Spleen (tissue), 11 donors: Measurements from ENCODE around the gene HCK. TPM values are rescaled to one million over a fixed set of nuclear protein-coding genes. Genes with fewer than 3 reads are reported as not detected.
"Not testable (repeated sequence)": the region's sequence is repeated elsewhere in the genome, so short reads cannot be mapped to it uniquely, and the experiment has no call there.

ENCODE experiments used
- DNase-seq: peaks from one replicate; pipeline ENCODE4 v3.0.0-alpha.2; 2020
- H3K27ac ChIP-seq, 8 donors: fragments of 200-600 bp; sonication (generic) in 7 of 8; 1 replicate in 4 of 8; 2 replicates in 4 of 8; pipeline versions ENCODE4 v1.5.0 to v1.8.0; 2016 to 2021; ENCODE audit warnings: inconsistent platforms in 4 of 8, mild to moderate bottlenecking in 4 of 8, moderate library complexity in 1 of 8
- H3K27me3 ChIP-seq, 7 donors: fragments of 200-600 bp; sonication (generic) in 6 of 7; replicated peaks in 1 of 7; 1 replicate in 4 of 7; 2 replicates in 3 of 7; pipeline versions ENCODE4 v1.5.0 to v1.8.0; 2016 to 2021; ENCODE audit warnings: inconsistent platforms in 3 of 7, mild to moderate bottlenecking in 1 of 7
- H3K36me3 ChIP-seq, 6 donors: fragments of 200-600 bp; sonication (generic) in 5 of 6; 1 replicate in 4 of 6; 2 replicates in 2 of 6; pipeline versions ENCODE4 v1.5.0 to v1.8.0; 2016 to 2021; ENCODE audit warnings: inconsistent platforms in 2 of 6
- H3K4me1 ChIP-seq, 6 donors: fragments of 200-600 bp; sonication (generic) in 5 of 6; 1 replicate in 3 of 6; 2 replicates in 3 of 6; pipeline versions ENCODE4 v1.5.0 to v1.8.0; 2016 to 2021; ENCODE audit warnings: inconsistent platforms in 3 of 6
- H3K4me3 ChIP-seq, 8 donors: fragments of 200-600 bp; sonication (generic) in 7 of 8; 1 replicate in 4 of 8; 2 replicates in 4 of 8; pipeline versions ENCODE4 v1.5.0 to v1.8.0; 2016 to 2021; ENCODE audit warnings: inconsistent platforms in 4 of 8, mild to moderate bottlenecking in 4 of 8, moderate library complexity in 2 of 8
- H3K9me3 ChIP-seq, 8 donors: fragments of 200-600 bp; sonication (generic) in 7 of 8; 1 replicate in 4 of 8; 2 replicates in 4 of 8; pipeline versions ENCODE4 v1.5.0 to v1.8.0; 2016 to 2021; ENCODE audit warnings: inconsistent platforms in 4 of 8
- POLR2A ChIP-seq, 3 donors: fragments of 450-650 bp; IDR thresholded peaks; one replicate each; pipeline ENCODE4 v1.5.1; 2017; ENCODE audit warnings: antibody characterized with exemption in 3 of 3, mild to moderate bottlenecking in 1 of 3
- POLR2AphosphoS5 ChIP-seq, 3 donors: sonication (generic); formaldehyde crosslinking; IDR thresholded peaks; one replicate each; pipeline ENCODE4 v1.5.1; 2017; ENCODE audit warnings: antibody characterized with exemption in 3 of 3
- WGBS, 5 donors: extraction: QIAGEN DNeasy Blood & Tissue Kit in 3 of 5; methylation state at CpG; one replicate each; pipeline versions ENCODE4 v1.1.5 to v1.1.7; 2013 to 2018; 5-methylcytosine and 5-hydroxymethylcytosine counted together
- intact Hi-C: fragments of 100-400 bp; cut with DNase I; formaldehyde crosslinking; loops from one replicate; pipeline ENCODE4 v1.15.0; 2023; ENCODE audit warnings: low total_unique reads
- polyA plus RNA-seq, 3 donors: library from polyadenylated mRNA; stranded (reverse); fragments of 200-250 nt; gene quantifications; one replicate each; pipeline ENCODE4 v1.2.1, GENCODE V29; 2013
- total RNA-seq, 7 donors: library from RNA; depleted of rRNA in 3 of 7; stranded (reverse); fragments of >200 nt in 3 of 7; fragmentation: NEBNext Ultra II Directional in 4 of 7; extraction: Animal tissue kit (Norgen Biotek cat#: 25700) in 4 of 7; gene quantifications; one replicate each; pipeline versions ENCODE4 v1.1.0 to v1.2.1, GENCODE V29; 2016 to 2021
- TF ChIP-seq, protein P1 (sequence below), 11 experiments: fragments of 200-600 bp in 7 of 11; fragments of 450-650 bp in 4 of 11; sonication (generic) in 4 of 11; IDR thresholded peaks in 8 of 11; conservative IDR thresholded peaks in 3 of 11; 1 replicate in 7 of 11; 2 replicates in 4 of 11; pipeline versions ENCODE4 v1.4.0 to v1.8.0; 2016 to 2021; ENCODE audit warnings: antibody characterized with exemption in 11 of 11, inconsistent platforms in 4 of 11, mild to moderate bottlenecking in 1 of 11
- donor health status: healthy with polysubstance abuse.
- donor health status: DM: no; HTN: no; CAD: no; lungs with moderate emphysema.
- donor health status: DM: no; HTN: no; CAD: no.
- donor health status: Bipolar disorder and iron deficiency.
- donor health status: healthy.
- donor health status: DM: no; HTN: no; CAD: no.
- donor health status: DM: yes; HTN: yes; CAD: no.

HCK gene
- total and polyA plus RNA-seq, 10 donors, result 44.3 to 341 (median 151) TPM

DNA sequence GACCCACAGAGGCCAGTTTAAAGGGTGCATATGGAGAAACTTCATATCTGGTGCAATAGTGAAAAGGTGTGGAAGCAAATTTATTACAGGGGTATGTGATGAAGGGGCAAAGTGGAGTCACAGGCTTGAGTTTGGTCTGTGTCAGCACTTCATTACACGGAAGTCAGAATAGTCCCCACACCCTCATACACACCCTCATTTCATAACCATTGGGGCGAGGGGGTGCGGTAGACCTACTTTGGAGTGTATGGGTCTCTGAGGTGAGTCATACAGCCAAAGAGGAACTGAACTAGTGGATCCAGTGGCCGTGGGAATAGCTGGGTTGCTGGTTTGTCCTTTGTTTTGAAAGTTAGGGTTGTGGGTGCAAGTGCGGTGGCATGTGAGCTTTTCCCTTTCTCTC is 60.8 kb downstream of the HCK start:
- no peaks in the 10 kb centered on the region for H3K27me3 ChIP-seq
- peak; percentile 77 for DNase-seq
- no peaks in the 10 kb centered on the region for H3K9me3 ChIP-seq
- peak overlapping the region in 7 of 8 donors; percentile 30 to 100 (median 99) for H3K27ac ChIP-seq
- H3K4me1 ChIP-seq, result peaks cover 14 to 85% (median 69%) of the 10 kb centered on the region in 6 donors
- WGBS, 5 donors, result 36 to 72% (median 53%) methylated on average over 5 of the region's 5 CpGs
- H3K36me3 ChIP-seq, result peaks cover 0 to 21% (median 4%) of the 10 kb centered on the region in 6 donors
- intact Hi-C loops, result no loop called here
- H3K4me3 ChIP-seq, result peak overlapping the region in 1 of 8 donors; percentile 87
- TF ChIP-seq POLR2AphosphoS5 (IDR thresholded peaks at IDR 0.05), result peak in 1 of 3 donors; percentile 62
- no peak for TF ChIP-seq POLR2A (IDR thresholded peaks at IDR 0.05)

DNA sequence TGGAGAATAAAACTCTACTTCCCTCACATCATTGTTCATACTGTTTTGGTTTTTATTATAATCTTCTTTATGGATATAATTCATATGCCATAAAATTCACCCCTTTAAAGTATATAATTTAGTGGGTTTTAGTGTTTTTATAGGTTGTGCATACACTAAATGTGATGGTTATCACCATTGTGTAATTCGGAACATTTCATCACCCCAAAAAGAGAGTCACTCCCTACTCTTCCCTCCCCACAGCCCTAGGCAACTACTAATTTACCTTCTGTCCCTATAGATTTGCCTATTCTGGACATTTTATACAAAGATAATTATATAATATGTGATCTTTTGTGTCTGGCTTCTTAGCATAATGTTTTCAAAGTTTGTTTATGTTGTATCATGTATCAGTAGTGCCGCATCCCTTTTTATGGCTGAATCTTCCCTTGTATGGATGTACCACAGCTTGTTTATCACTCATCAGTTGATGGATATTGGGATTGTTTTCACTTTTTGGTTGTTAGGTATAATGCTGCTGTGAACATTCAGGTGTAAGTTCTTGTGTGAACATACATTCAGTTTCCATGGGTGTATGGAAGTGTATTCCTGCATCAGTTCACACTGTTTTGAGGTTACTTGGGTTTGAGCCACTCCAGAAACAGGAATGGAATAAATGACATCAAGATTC is 61.7 kb downstream of the HCK start:
- WGBS, 5 donors, result 67 to 85% (median 78%) methylated on average over 2 of the region's 2 CpGs
- H3K4me1 ChIP-seq, result peaks cover 14 to 94% (median 72%) of the 10 kb centered on the region in 6 donors
- no peaks in the 10 kb centered on the region for H3K27me3 ChIP-seq
- intact Hi-C loops, result no loop called here
- DNase-seq, result no peak
- TF ChIP-seq POLR2A (IDR thresholded peaks at IDR 0.05), result no peak
- TF ChIP-seq, protein P1, sequence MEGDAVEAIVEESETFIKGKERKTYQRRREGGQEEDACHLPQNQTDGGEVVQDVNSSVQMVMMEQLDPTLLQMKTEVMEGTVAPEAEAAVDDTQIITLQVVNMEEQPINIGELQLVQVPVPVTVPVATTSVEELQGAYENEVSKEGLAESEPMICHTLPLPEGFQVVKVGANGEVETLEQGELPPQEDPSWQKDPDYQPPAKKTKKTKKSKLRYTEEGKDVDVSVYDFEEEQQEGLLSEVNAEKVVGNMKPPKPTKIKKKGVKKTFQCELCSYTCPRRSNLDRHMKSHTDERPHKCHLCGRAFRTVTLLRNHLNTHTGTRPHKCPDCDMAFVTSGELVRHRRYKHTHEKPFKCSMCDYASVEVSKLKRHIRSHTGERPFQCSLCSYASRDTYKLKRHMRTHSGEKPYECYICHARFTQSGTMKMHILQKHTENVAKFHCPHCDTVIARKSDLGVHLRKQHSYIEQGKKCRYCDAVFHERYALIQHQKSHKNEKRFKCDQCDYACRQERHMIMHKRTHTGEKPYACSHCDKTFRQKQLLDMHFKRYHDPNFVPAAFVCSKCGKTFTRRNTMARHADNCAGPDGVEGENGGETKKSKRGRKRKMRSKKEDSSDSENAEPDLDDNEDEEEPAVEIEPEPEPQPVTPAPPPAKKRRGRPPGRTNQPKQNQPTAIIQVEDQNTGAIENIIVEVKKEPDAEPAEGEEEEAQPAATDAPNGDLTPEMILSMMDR (IDR thresholded peaks at IDR 0.05 in 8 of 11, conservative IDR thresholded peaks at IDR 0.05 in 3 of 11), result no peak
- TF ChIP-seq POLR2AphosphoS5 (IDR thresholded peaks at IDR 0.05), result no peak
- no peaks in the 10 kb centered on the region for H3K9me3 ChIP-seq
- H3K4me3 ChIP-seq, result no peak overlapping the region
- H3K27ac ChIP-seq, result peak overlapping the region in 5 of 8 donors; percentile 33 to 100 (median 99)
- peaks cover 0 to 24% (median 4%) of the 10 kb centered on the region in 6 donors for H3K36me3 ChIP-seq

DNA sequence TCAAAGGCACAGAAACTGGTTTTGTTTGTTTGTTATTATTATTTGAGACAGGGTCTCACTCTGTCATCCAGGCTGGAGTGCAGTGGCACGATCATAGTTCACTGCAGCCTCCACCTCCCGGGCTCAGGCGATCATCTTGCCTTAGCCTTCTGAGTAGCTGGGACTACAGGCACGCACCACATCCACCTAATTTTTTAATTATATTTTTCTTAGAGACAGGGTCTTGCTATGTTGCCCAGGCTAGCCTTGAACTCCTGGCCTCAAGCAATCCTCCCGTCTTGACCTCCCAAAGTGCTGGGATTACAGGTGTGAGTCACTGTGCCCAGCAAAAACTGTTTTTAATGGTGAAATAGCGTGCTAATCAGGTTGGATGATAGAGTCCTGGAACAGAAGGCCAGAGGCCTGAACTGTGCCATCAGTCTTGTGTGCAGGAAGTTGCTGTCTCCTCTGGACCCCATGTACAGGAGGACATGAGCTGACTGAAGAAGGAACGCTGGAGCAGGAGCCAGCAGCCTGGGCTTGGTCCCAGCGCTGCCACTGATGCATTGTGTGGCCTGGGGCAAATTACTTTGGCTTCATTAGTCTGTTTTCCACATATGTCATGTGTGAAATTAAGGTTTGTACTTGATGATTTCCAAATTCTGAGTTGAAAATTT is 62.4 kb downstream of the HCK start:
- Histone ChIP-seq H3K4me3 (no peak overlapping the region), H3K9me3 (no peaks in the 10 kb centered on the region), H3K27me3 (no peaks in the 10 kb centered on the region), H3K4me1 (peaks cover 14 to 89% (median 69%) of the 10 kb centered on the region in 6 donors), H3K27ac (peak overlapping the region in 4 of 8 donors; percentile 2 to 100 (median 96)), H3K36me3 (peaks cover 0 to 28% (median 4%) of the 10 kb centered on the region in 6 donors)
- no peak for DNase-seq
- TF ChIP-seq POLR2AphosphoS5 (IDR thresholded peaks at IDR 0.05), result no peak
- TF ChIP-seq POLR2A (IDR thresholded peaks at IDR 0.05), result no peak
- intact Hi-C loops, result no loop called here
- 89 to 93% (median 91%) methylated on average over 8 of the region's 8 CpGs for WGBS, 5 donors

DNA sequence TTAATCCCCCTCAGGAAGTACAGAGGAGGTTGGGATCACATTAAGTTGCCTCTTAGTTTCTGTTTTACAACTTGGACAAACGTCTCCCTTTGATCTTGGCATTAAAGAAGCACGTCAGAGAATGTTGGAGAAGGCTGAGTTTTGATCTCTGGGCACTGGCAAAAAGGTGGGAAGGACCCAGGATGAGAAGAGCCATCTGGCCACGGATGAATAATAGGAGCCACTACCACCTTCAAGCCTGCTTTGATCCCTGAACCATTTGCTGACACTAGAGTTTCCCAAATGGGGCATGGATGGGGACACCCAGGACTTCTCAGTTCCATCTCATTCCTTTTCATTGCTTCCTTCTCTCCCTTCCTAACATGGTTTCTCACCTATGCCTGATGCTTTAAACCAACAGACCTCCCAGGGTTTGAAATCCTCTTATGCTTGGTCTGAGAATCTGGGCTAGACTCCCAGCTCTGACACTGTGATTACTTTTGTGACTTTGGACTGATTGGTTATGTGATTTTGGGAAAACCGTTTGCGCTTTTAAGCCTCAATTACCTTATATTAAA is 63.2 kb downstream of the HCK start:
- no peaks in the 10 kb centered on the region for H3K27me3 ChIP-seq
- no peaks in the 10 kb centered on the region for H3K9me3 ChIP-seq
- H3K4me1 ChIP-seq, result peaks cover 12 to 83% (median 65%) of the 10 kb centered on the region in 6 donors
- peaks cover 0 to 28% (median 4%) of the 10 kb centered on the region in 6 donors for H3K36me3 ChIP-seq
- 73 to 79% (median 77%) methylated on average over 5 of the region's 5 CpGs for WGBS, 5 donors
- H3K4me3 ChIP-seq, result no peak overlapping the region
- no peak for DNase-seq
- TF ChIP-seq, protein P1 (IDR thresholded peaks at IDR 0.05 in 8 of 11, conservative IDR thresholded peaks at IDR 0.05 in 3 of 11), result no peak
- no peak for TF ChIP-seq POLR2A (IDR thresholded peaks at IDR 0.05)
- peak overlapping the region in 1 of 8 donors; percentile 94 for H3K27ac ChIP-seq
- intact Hi-C loops, result no loop called here

DNA sequence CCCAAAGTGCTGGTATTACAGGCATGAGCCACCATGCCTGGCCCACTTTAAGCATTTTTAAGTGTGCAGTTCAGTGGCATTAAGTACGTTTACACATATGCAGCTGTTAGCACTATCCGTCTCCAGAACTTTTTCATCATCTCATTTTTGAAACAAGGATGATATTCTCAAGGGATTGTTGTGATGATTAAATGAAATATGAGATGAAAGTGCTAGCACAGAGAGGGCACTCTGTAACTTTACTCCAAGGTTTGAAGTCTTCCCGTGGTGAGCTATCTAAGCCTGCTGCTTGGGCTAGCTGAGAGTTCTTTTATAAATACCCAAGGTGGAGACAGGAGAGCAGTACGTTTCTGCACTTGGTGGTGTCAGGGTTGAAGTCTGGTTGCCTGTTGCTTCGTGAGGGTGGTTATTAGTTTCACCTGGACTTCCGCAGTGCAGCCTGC is 64.1 kb downstream of the HCK start:
- no peak for TF ChIP-seq POLR2A (IDR thresholded peaks at IDR 0.05)
- no peak for TF ChIP-seq POLR2AphosphoS5 (IDR thresholded peaks at IDR 0.05)
- TF ChIP-seq, protein P1 (IDR thresholded peaks at IDR 0.05 in 8 of 11, conservative IDR thresholded peaks at IDR 0.05 in 3 of 11), result no peak
- Histone ChIP-seq H3K27ac (peak overlapping the region in 1 of 8 donors; percentile 47), H3K9me3 (no peaks in the 10 kb centered on the region), H3K27me3 (no peaks in the 10 kb centered on the region), H3K36me3 (peaks cover 0 to 28% (median 4%) of the 10 kb centered on the region in 6 donors), H3K4me1 (peaks cover 4 to 75% (median 57%) of the 10 kb centered on the region in 6 donors), H3K4me3 (no peak overlapping the region)
- no peak for DNase-seq
- WGBS, 5 donors, result 79 to 91% (median 83%) methylated on average over 6 of the region's 6 CpGs
- intact Hi-C loops, result no loop called here

DNA sequence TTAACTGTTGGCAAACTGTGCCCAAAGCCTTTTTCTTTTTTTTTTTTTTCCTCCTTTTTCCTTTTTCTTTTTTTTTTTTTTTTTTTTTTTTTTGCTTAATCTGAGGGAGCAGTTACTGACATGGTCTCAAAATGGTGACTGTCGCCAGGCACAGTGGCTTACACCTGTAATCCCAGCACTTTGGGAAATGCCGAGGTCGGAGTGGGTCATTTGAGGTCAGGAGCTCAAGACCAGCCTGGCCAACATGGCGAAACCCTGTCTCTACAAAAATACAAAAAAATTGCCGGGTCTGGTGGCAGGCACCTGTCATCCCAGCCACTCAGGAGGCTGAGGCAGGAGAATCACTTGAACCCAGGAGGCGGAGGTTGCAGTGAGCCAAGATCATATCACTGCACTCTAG is 64.8 kb downstream of the HCK start:
- Histone ChIP-seq H3K27ac (peak overlapping the region in 2 of 8 donors; percentile 39 to 47), H3K4me1 (peaks cover 0 to 68% (median 50%) of the 10 kb centered on the region in 6 donors), H3K36me3 (peaks cover 0 to 28% (median 4%) of the 10 kb centered on the region in 6 donors)
- DNase-seq, H3K27me3 ChIP-seq, H3K9me3 ChIP-seq, H3K4me3 ChIP-seq, intact Hi-C loops: not testable (repeated sequence)
- 84 to 92% (median 91%) methylated on average over 6 of the region's 6 CpGs for WGBS, 5 donors

DNA sequence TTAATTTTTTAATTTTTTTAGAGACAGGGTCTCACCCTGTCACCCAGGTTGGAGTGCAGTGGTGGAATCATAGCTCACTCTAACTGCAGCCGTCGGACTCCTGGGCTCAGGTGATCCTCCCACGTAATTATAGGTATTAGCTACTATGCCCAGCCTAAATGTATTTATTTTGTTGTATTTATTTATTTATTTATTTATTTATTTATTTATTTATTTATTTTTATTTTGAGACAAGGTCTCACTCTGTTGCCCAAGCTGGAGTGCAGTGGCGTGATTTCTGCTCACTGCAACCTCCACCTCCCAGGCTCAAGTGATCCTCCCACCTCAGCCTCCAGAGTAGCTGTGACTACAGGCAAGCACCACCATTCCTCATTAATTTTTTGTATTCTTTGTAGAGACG is 66.4 kb downstream of the HCK start:
- H3K4me3 ChIP-seq, H3K27me3 ChIP-seq, H3K27ac ChIP-seq, intact Hi-C loops, DNase-seq, H3K9me3 ChIP-seq: not testable (repeated sequence)
- 91 to 99% (median 94%) methylated on average over 5 of the region's 5 CpGs for WGBS, 5 donors
- H3K4me1 ChIP-seq, result peaks cover 0 to 52% (median 34%) of the 10 kb centered on the region in 6 donors
- peaks cover 0 to 28% (median 4%) of the 10 kb centered on the region in 6 donors for H3K36me3 ChIP-seq
